IMR-90 (cell line): Measurements from ENCODE around the gene DTX3L. TPM values are rescaled to one million over a fixed set of nuclear protein-coding genes. Genes with fewer than 3 reads are reported as not detected.

Experiments
- ATAC-seq: fragments of 200-7000 bp; cut with Tn5 transposase; 2 replicates; pipeline ENCODE4 v1.9.1; 2020; ENCODE audit warnings: low read depth, mild to moderate bottlenecking, moderate library complexity
- BruUV-seq: library from RNA; stranded (reverse); fragments of 400-500 nt; replicated peaks from 2 replicates; lab custom pipeline; 2021; lab: Mats Ljungman, UMichigan
- CTCF ChIA-PET: fragments of 300-600 bp; formaldehyde crosslinking; extraction: SDS; loops from one replicate; lab custom pipeline; 2021; ENCODE audit warnings: antibody characterized with exemption; lab: Yijun Ruan, JAX
- POLR2A ChIA-PET: fragments of 300-600 bp; sonication (Branson Sonifier 250); formaldehyde crosslinking; loops from one replicate; lab custom pipeline; 2022; ENCODE audit warnings: antibody characterized with exemption; ENCODE audit not compliant: unreplicated experiment; lab: Charles Lee
- DNase-seq: peaks from one replicate; pipeline ENCODE4 v3.0.0; 2013
- H2AFZ ChIP-seq: replicated peaks from 2 replicates; pipeline ENCODE3; 2013; ENCODE audit warnings: low read length, mild to moderate bottlenecking; ENCODE audit not compliant: poor library complexity
- H2AK5ac ChIP-seq: 2 replicates; pipeline ENCODE4 v1.6.1; 2013; ENCODE audit warnings: low read depth, low read length, inconsistent platforms
- H2AK9ac ChIP-seq: replicated peaks from 2 replicates; pipeline ENCODE3; 2013; ENCODE audit warnings: mild to moderate bottlenecking, low read depth, low read length, moderate library complexity; ENCODE audit not compliant: poor library complexity
- H2BK120ac ChIP-seq: 2 replicates; pipeline ENCODE4 v1.6.1; 2013; ENCODE audit warnings: low read depth, low read length, inconsistent platforms
- H2BK15ac ChIP-seq: 3 replicates; pipeline ENCODE4 v1.6.1; 2013; ENCODE audit warnings: low read depth, low read length, inconsistent platforms
- H2BK20ac ChIP-seq: 2 replicates; pipeline ENCODE4 v1.6.1; 2013; ENCODE audit warnings: low read depth, mild to moderate bottlenecking, inconsistent platforms, low read length, moderate library complexity
- H2BK5ac ChIP-seq: 2 replicates; pipeline ENCODE4 v1.6.1; 2013; ENCODE audit warnings: mild to moderate bottlenecking, low read depth, low read length, inconsistent platforms; ENCODE audit not compliant: poor library complexity, severe bottlenecking
- H3K14ac ChIP-seq: replicated peaks from 2 replicates; pipeline ENCODE4 v1.6.1; 2013; ENCODE audit warnings: low read depth, low read length, inconsistent platforms
- H3K18ac ChIP-seq: 2 replicates; pipeline ENCODE4 v1.6.1; 2013; ENCODE audit warnings: low read depth, low read length, control low read depth
- H3K23ac ChIP-seq: 2 replicates; pipeline ENCODE4 v1.6.1; 2013; ENCODE audit warnings: low read depth, low read length, inconsistent platforms
- H3K27ac ChIP-seq: 2 replicates; pipeline ENCODE4 v1.5.1; 2013; ENCODE audit warnings: mild to moderate bottlenecking, control low read depth, low read length; ENCODE audit not compliant: insufficient read depth
- H3K27me3 ChIP-seq: 2 replicates; pipeline ENCODE4 v1.6.1; 2013; ENCODE audit warnings: low read length; ENCODE audit not compliant: control insufficient read depth, insufficient read depth
- H3K36me3 ChIP-seq: 2 replicates; pipeline ENCODE4 v1.6.1; 2013; ENCODE audit warnings: low read length, mixed read lengths; ENCODE audit not compliant: control insufficient read depth, insufficient read depth
- H3K4ac ChIP-seq: 2 replicates; pipeline ENCODE4 v1.6.1; 2013; ENCODE audit warnings: low read depth, low read length, inconsistent platforms
- H3K4me1 ChIP-seq: 2 replicates; pipeline ENCODE4 v1.6.1; 2013; ENCODE audit warnings: low read length, mixed read lengths; ENCODE audit not compliant: control insufficient read depth, insufficient read depth
- H3K4me2 ChIP-seq: 2 replicates; pipeline ENCODE4 v1.6.1; 2013; ENCODE audit warnings: low read depth, mild to moderate bottlenecking, control low read depth, low read length, moderate library complexity
- H3K4me3 ChIP-seq: 2 replicates; pipeline ENCODE4 v1.5.1; 2013; ENCODE audit warnings: low read depth, mild to moderate bottlenecking, control low read depth, low read length, moderate library complexity; ENCODE audit not compliant: insufficient read depth
- H3K56ac ChIP-seq: 2 replicates; pipeline ENCODE4 v1.6.1; 2013; ENCODE audit warnings: low read length, inconsistent platforms; ENCODE audit not compliant: insufficient read depth; ENCODE audit errors: extremely low read depth
- H3K79me1 ChIP-seq, 2 experiments: 2 replicates each; pipeline ENCODE4 v1.6.1; 2013; ENCODE audit warnings: low read length in 2 of 2, inconsistent platforms in 1 of 2, low read depth in 1 of 2
- H3K9ac ChIP-seq: 2 replicates; pipeline ENCODE4 v1.6.1; 2013; ENCODE audit warnings: low read depth, low read length, control low read depth
- H3K9me1 ChIP-seq: 2 replicates; pipeline ENCODE4 v1.6.1; 2013; ENCODE audit warnings: low read length, inconsistent platforms; ENCODE audit not compliant: insufficient read depth
- H3K9me3 ChIP-seq: 2 replicates; pipeline ENCODE4 v1.6.1; 2013; ENCODE audit warnings: low read length; ENCODE audit not compliant: control insufficient read depth, insufficient read depth
- H4K20me1 ChIP-seq: 2 replicates; pipeline ENCODE4 v1.6.1; 2013; ENCODE audit warnings: low read length, inconsistent platforms; ENCODE audit not compliant: insufficient read depth
- H4K5ac ChIP-seq: 2 replicates; pipeline ENCODE4 v1.6.1; 2013; ENCODE audit warnings: mild to moderate bottlenecking, low read depth, low read length, control low read depth
- H4K8ac ChIP-seq, 2 experiments: 2 replicates each; pipeline ENCODE4 v1.6.1; 2013; ENCODE audit warnings: low read depth in 2 of 2, low read length in 2 of 2, control low read depth in 1 of 2, inconsistent platforms in 1 of 2
- H4K91ac ChIP-seq: 2 replicates; pipeline ENCODE4 v1.6.1; 2013; ENCODE audit warnings: low read depth, low read length, inconsistent platforms; ENCODE audit not compliant: insufficient read depth
- CEBPB ChIP-seq: IDR thresholded peaks from 2 replicates; pipeline ENCODE4 v1.6.1; 2012; ENCODE audit warnings: low read depth, low read length, improper control_type of control experiment
- ELK1 ChIP-seq: fragments of 150-350 bp; IDR thresholded peaks from 2 replicates; pipeline ENCODE4 v1.6.1; 2016; ENCODE audit warnings: low read depth, mild to moderate bottlenecking, low read length, moderate library complexity, borderline replicate concordance
- MAFK ChIP-seq: IDR thresholded peaks from 2 replicates; pipeline ENCODE4 v1.6.1; 2012; ENCODE audit warnings: low read depth, low read length, improper control_type of control experiment
- NFE2L2 ChIP-seq: fragments of 150-350 bp; IDR thresholded peaks from 2 replicates; pipeline ENCODE4 v1.6.1; 2016; ENCODE audit warnings: low read depth, mild to moderate bottlenecking, low read length
- RCOR1 ChIP-seq: IDR thresholded peaks from 2 replicates; pipeline ENCODE4 v1.6.1; 2012; ENCODE audit warnings: mild to moderate bottlenecking, low read length, improper control_type of control experiment; ENCODE audit not compliant: insufficient replicate concordance
- RFX5 ChIP-seq: IDR thresholded peaks from 2 replicates; pipeline ENCODE4 v1.8.0; 2012; ENCODE audit warnings: low read depth, mild to moderate bottlenecking, low read length, moderate library complexity
- SMC3 ChIP-seq: fragments of 150-350 bp; IDR thresholded peaks from 2 replicates; pipeline ENCODE4 v1.6.1; 2016; ENCODE audit warnings: low read depth, mild to moderate bottlenecking, antibody characterized with exemption, low read length, moderate library complexity
- WGBS, 2 experiments: methylation state at CpG; one replicate each; pipeline versions ENCODE4 v1.1.5 to v1.1.7; 2013; ENCODE audit warnings: missing lambda C conversion rate in 2 of 2; ENCODE audit not compliant: insufficient read length in 1 of 2; ENCODE audit errors: extremely low coverage in 2 of 2; 5-methylcytosine and 5-hydroxymethylcytosine counted together
- dilution Hi-C: fragments of 300-500 bp; cut with HindIII; formaldehyde crosslinking; loops from one replicate; pipeline ENCODE4 v1.14.3; 2018; ENCODE audit warnings: low sequenced_read_pairs; ENCODE audit not compliant: unreplicated experiment
- in situ Hi-C: fragments of 300-500 bp; cut with MboI; formaldehyde crosslinking; loops from 3 replicates; pipeline ENCODE4 v1.14.3; 2019; ENCODE audit warnings: low sequenced_read_pairs, inconsistent platforms, mixed read lengths
- intact Hi-C: fragments of 100-400 bp; cut with micrococcal nuclease; formaldehyde crosslinking; loops from 2 replicates; pipeline ENCODE4 v1.10.0; 2022
- polyA plus RNA-seq, 3 experiments: library from polyadenylated mRNA; depleted of rRNA; stranded (reverse); fragments of >200 nt; gene quantifications; 2 replicates each; pipeline ENCODE4 v1.2.3, GENCODE V29; 2012; ENCODE audit warnings: low replicate concordance in 1 of 3
- total RNA-seq: library from RNA; depleted of rRNA; stranded (reverse); fragments of >200 nt; gene quantifications from 2 replicates; pipeline ENCODE4 v1.2.3, GENCODE V29; 2012

DTX3L gene
- total and polyA plus RNA-seq, 2 of the 4 experiments (the other 2 are of a cell fraction) = 4.1 to 7.9 TPM

GRCh38 chr3:122589297-122589696 lies 25.2 kb downstream of the DTX3L start:
- Histone ChIP-seq H3K4me1 (no peaks in the 10 kb centered on the region), H3K4ac (no peak overlapping the region), H3K9ac (no peak overlapping the region), H4K20me1 (no peaks in the 10 kb centered on the region), H3K27ac (no peak overlapping the region), H3K9me3 (no peaks in the 10 kb centered on the region), H3K23ac (no peak overlapping the region), H2BK5ac (no peak overlapping the region), H3K4me3 (no peak overlapping the region), H2BK20ac (no peak overlapping the region), H3K4me2 (no peak overlapping the region), H2AFZ (no peak overlapping the region), H3K18ac (no peak overlapping the region), H4K91ac (no peak overlapping the region), H2BK15ac (no peak overlapping the region), H2AK9ac (no peak overlapping the region), H2BK120ac (no peak overlapping the region), H3K27me3 (0 out of 2 replicates have a peak, but pooled peaks cover 1% of the 10 kb centered on the region), H3K36me3 (no peaks in the 10 kb centered on the region), H3K56ac (no peak overlapping the region), H3K9me1 (no peaks in the 10 kb centered on the region), H4K8ac (no peak overlapping the region), H3K79me1 (no peaks in the 10 kb centered on the region), H2AK5ac (no peak overlapping the region), H3K14ac (no peak overlapping the region), H4K5ac (no peak overlapping the region)
- BruUV-seq = no TSS peak
- intact Hi-C loops (loop anchor here (5.0 kb wide), 1 partner anchor 53 kb away; no protein-coding TSS in a partner anchor), in situ Hi-C loops (no loop called here), dilution Hi-C loops (no loop called here)
- no peak for ATAC-seq
- ChIA-PET POLR2A (no interaction called here), CTCF (no interaction called here)
- DNase-seq = no peak
- TF ChIP-seq SMC3 (no peak), CEBPB (no peak), NFE2L2 (peak; percentile 60), ELK1 (no peak), RFX5 (no peak), RCOR1 (no peak), MAFK (no peak)
- WGBS, 2 experiments = no CpG with 5 or more reads among the region's 5 CpGs
